GM19467 (cell line): Measurements from ENCODE around the gene PIGS.
A peak's percentile ranks its signal among the peaks of the same experiment; 100 is the strongest.

Experiments used
- ATAC-seq: cut with Tn5 transposase; IDR thresholded peaks from one replicate; pipeline ENCODE4 v1.9.1; 2021; ENCODE audit warnings: mild to moderate bottlenecking, moderate library complexity; ENCODE audit not compliant: unreplicated experiment

The PIGS gene

DNA sequence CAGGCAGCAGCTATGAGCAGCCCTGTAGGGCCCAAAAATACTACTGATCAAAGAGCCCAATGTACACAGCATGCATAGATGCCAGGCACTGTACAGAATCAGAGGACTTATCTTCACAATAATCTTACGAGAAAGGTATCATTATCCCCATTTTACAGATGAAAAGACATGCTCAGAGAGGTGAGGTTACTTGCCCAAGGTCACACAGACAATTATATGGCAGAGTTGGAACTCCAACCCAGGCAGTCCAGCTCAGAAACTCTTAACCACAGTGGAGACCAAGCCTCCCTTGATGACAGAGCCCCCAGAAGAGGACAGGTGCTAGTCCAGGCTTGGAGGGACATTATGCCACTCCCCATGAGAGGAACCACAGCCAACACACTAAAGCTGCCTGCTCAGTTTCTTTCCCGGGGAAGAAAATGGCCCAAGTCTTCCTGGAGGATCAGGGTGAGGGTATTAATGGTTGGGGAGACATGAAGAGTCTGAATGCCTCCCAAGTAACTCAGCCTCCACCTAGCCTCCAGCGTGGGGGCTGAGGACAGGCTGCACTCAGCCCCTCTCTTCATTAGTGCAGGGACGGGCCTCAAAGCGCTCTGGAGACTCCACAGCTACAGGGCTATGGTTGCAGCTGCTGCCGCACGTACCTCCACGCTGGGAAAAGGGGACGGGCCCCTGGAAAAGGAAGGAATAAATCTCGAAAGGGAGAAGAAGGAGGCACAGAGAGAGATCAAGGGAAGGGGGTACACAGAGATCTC is 19.7 kb downstream of the PIGS start:
- no peak for ATAC-seq

- ATAC-seq, result no peak
These were observed 20.5 kb downstream of the PIGS start for GRCh38 chr17:28550858-28551257.

DNA sequence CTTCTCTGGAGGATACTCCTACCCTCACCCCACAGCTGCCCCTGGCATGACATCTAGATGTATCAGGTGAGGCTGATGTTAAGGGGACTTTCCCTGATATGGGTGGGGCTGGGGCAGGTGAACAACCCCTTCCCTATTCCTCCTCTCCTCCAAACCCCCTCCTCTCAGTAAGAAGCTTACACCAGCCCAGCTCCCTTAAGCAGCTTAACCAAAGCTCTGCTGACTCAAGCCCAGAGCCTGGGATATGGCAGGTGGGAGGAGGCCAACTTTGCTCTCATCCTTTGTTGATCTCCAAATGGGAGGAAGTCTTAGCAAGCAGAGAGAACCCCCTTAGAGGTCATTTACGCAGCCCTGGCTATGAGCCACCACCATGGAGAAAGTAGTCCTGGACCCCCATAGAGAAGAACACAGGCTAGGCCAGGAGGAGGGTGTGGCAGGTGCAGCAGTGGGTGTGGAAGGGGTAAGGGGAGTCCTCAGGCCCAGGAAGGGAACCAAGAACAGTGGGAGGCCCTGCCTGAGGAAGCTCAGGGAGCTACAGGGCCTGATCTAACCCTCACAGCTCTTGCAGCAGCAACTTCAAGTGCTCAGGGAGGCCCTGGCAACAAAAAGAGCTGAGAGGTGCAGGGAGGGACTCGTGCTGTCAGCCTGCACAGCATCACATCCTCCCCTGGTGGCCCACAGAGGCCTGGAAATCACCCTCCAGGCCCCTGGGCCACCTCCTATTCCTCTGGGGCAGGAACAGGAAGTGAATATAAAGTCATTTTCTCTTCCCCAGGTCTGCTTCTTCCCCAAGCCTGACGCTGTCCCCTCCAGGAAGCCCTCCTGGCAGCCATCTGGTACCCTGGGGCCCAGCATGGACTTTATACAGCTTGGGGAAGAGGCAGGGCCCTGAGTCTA is 21.8 kb downstream of the PIGS start:
- ATAC-seq, result no peak

DNA sequence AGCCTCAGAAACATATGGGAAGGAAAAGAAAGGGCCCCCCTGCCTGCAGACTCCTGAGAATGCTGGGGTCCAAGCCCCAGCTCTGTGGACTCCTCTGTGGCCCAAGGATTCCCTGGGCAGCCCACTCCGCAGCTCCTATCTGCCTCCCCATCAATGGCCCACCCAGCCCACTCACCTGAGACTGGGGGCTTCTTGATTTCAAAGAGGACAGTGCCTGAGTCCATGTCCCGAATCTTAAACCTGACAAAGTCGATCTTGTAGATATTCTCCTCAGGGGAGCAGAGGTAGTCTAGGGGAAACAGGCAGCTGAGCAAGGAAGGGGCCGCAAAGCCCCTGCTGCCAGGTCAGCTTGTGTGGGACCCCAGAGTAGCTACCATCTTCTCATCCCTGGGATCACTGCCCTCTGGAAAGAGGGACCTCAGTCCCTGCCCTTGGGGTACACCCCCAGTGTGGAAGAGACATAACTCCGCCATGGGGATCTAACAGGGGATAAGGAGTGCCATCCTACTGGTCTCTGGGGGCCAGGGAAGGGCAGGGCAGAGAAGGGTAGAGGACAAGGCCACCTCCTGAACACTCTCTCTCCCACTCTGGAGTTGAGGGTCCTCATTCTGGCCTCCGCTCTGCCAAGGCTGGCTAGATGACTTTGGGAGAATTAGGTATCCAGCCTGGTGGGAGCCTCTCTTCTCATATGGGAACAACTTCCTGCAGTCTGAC is 22.8 kb downstream of the PIGS start:
- ATAC-seq, result no peak

DNA sequence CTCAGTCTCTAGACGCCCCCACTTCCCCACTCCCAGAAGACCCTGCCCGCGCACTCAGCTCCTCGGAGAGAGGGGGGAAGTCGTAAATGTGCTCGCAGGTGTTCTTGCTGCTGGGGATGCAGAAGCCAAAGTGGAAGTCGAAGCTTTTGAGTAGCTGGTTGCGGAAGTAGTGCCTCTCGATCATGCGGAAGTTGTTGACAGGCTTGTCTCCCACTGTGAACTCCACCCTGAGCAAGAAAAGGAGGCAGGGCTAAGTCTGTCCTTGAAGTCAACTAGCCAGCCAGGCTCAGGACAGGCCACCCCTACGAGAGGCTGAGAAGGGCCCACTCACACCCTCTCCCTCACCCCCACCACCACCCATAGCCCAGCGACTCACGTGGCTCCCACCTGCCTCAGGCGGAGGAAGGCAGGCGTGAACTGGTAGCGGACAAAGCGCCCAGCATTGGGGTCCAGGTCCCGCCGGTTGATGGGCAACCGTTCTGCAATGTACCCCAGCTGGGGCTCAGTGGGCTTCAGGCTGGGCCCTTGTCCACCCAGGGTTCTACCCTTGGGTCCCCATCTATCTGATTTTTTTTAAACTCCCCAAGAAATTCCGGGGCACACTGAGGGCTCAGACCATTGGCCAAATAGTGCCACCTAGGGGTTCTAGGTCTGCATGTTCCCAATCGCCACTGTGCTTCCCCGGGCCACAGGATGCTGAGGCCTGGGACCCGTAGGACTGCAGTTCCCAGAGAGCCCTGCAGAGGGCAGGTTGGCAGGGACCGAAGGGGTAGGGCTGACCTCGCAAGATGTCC is 23.5 kb downstream of the PIGS start:
- peak; percentile 30 for ATAC-seq

DNA sequence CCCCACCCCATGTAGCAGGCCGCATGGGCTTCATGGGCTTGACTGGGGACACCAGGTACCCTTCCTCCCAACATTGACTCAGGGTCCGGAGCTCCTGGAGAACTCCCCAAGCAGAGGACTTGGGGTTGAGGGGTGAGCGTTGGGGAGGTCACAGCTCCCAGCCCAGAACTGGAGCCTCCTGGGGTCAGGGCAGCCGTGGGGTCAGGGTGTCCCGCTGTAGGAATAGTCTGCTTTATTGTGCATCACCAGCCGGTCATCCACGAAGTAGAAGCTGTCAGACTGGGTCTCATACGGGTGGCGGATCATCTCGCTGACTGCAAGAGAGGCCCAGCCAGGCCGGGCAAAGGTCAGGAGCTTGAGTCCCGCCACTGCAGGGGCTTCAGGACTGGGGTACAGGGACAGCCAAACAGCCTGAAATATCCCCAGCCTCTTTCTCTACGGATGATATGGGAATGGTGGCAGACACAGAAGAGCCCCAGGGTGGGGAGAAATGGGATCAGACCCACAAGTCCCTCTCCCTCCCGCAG is 24.2 kb downstream of the PIGS start:
- no peak for ATAC-seq

DNA sequence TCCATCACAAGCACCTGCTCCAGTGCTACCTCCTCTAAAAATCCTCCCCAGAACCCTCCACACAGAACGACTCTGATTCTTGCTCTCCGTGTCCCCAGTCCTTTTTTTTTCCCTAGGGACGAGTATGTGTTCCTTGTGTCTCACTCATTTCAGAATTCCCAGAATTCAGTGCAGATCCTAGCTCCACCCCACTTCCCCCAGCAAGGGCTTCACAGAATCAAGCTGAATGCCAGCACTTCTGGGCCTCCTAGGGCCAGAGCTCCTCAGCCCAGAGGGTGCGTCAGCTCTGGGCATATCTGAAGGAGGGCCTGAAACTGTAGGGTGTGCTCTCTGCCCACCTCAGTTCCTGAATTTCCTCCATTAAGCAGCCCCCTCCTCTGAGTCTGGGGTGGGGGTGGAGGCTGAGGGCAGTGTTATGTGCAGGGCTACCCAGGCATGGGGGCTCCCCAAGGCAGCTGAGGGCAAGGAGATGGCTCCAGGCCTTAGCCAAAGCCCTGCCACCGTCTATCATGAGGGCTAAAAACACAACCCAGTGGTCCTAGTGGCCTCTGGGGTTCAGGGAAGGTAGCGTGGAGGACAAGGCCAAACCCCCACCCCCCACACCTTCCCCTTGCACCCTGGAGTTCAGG is 25.4 kb downstream of the PIGS start:
- no peak for ATAC-seq

- ATAC-seq, result no peak
These were observed 26.2 kb downstream of the PIGS start for GRCh38 chr17:28545141-28545503.

DNA sequence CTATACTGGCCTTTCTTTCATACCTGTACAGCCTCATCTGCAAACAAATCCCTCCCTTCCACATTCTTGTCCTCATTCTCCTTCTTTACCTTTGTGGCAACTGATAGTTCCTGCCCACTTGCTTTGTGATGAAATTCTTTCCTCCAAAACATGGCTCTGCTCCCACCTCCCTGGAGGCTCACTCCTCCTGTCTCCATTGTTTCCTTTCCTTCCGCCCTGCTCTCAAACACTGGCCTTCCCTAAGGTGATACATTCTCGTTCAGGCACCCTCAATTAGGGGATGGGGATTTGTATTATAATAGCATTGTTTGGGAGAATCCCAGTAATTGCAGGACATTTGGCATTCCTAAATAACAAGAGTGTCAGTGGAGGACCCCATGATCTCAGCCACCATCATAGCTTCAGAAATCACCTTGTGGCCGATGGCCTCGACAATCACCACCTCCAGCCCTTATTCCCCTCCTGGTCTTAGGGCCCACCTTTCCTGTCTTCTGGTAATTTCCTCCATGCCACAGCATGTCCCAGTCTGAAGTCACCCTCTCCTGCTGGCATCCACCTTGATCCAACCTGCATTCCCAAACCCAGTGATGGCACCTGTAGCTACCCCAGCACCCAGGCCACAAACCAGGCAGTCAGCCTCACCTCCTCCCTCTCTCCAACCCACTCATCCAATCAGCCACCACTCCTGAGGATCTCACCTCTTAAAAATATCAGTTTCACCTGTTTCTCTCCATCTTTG is 26.8 kb downstream of the PIGS start:
- no peak for ATAC-seq

DNA sequence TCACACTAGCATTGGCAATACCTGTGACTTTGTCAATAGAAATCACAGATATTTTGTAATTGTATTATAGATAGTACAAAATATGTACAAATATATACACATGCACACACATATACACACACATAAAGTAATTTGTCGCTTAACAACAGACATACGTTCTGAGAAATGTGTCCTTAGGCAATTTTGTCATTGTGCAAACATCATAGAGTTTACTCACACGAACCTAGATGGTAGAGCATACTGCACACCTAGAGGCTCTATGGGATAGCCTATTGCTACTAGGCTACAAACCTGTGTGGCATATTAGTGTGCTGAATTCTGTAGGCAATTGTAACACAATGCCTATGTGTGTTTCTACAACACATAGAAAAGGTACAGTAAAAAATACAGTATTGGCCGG is 29.9 kb downstream of the PIGS start:
- ATAC-seq, result no peak

- no peak for ATAC-seq
These were observed 31.1 kb downstream of the PIGS start for GRCh38 chr17:28540231-28540630.

- no peak for ATAC-seq
These were observed 32.9 kb downstream of the PIGS start for GRCh38 chr17:28538296-28538895.

GRCh38 chr17:28537219-28537610 is 34.1 kb downstream of the PIGS start:
- ATAC-seq, result no peak

DNA sequence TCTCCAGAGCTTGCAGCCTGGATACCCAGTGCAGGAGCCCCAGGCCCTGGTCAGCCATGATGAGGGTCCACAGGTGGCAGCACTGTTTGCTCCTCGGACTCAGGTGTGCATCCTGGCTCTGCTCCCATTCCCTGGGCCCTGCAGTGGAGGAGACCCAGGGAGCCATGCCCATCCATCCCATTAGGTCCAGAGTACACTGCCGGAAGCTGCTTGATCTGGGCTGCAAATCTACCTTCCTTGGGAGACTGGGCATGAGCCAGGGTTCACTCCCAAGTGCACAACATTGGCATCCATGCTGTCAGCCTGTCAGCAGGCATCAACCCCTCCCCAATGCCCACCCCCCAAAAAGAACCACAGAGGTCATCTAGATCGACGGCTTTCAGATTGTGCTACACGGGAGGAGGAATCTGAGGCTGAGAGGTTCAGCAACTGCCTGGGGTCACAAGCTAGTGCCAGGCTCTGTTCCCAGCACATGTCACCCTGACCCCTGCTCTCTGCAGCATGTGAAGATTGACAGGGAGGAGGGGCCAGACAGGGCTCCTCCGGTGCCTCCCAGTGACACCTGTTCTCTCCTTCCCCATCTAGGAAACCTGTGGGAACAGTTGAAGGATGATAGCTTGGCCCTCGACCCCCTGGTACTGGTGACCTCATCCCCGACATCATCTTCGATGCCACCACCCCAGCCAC is 34.6 kb downstream of the PIGS start:
- ATAC-seq, result no peak

GRCh38 chr17:28534740-28535375 is 36.5 kb downstream of the PIGS start:
- ATAC-seq, result no peak

GRCh38 chr17:28533091-28533807 is 38.1 kb downstream of the PIGS start:
- no peak for ATAC-seq
